HCT116 (cell line): ENCODE data around the gene KRT37. TPM values are rescaled to one million over a fixed set of nuclear protein-coding genes. Genes with fewer than 3 reads are reported as not detected.

Experiments
- ATAC-seq: fragments of 200-7000 bp; cut with Tn5 transposase; 2 replicates; pipeline ENCODE4 v1.9.1; 2020; ENCODE audit warnings: mild to moderate bottlenecking, moderate library complexity
- BruUV-seq: library from RNA; stranded (reverse); fragments of 400-500 nt; replicated peaks from 2 replicates; lab custom pipeline; 2021; lab: Mats Ljungman, UMichigan
- CTCF ChIA-PET: fragments of 300-600 bp; sonication (Branson Sonifier 250); formaldehyde crosslinking; loops from one replicate; lab custom pipeline; 2021; ENCODE audit warnings: antibody characterized with exemption; lab: Charles Lee
- POLR2A ChIA-PET: fragments of 300-600, 350-600 bp; sonication (Branson Sonifier 250); formaldehyde crosslinking; loops from one replicate; lab custom pipeline; 2021; ENCODE audit warnings: antibody characterized with exemption; lab: Charles Lee
- RAD21 ChIA-PET, 2 experiments: fragments of 300-600 bp; sonication (Branson Sonifier 250); formaldehyde crosslinking; loops; one replicate each; lab custom pipeline; 2023; ENCODE audit warnings: low total read pairs in 2 of 2; ENCODE audit not compliant: uncharacterized antibody in 2 of 2, unreplicated experiment in 2 of 2, low non-redundant PET in 1 of 2; lab: Charles Lee
- DNase-seq: peaks from one replicate; pipeline ENCODE4 v3.0.0-alpha.2; 2010; ENCODE audit warnings: low read depth, low spot score
- H2AFZ ChIP-seq: fragments of 200-600 bp; shearing (Covaris generic), sonication (generic); 2 replicates; pipeline ENCODE4 v1.6.1; 2017; ENCODE audit warnings: low read depth, mixed run types, mixed read lengths, antibody characterized with exemption, low read length; ENCODE audit not compliant: poor library complexity, severe bottlenecking
- H3K27ac ChIP-seq: 2 replicates; pipeline ENCODE4 v1.5.1; 2012; ENCODE audit warnings: low read depth, low read length
- H3K27me3 ChIP-seq: fragments of 200-600 bp; sonication (generic); 2 replicates; pipeline ENCODE4 v1.6.1; 2016; ENCODE audit warnings: mixed run types, low read length, mixed read lengths; ENCODE audit not compliant: insufficient read depth
- H3K36me3 ChIP-seq, 2 experiments: fragments of 200-500 bp in 1 of 2; fragments of 200-600 bp in 1 of 2; sonication (Bioruptor generic) in 1 of 2; sonication (generic) in 1 of 2; 2 replicates each; pipeline versions ENCODE4 v1.5.1 to v1.6.1; 2014 to 2016; ENCODE audit warnings: low read length in 2 of 2, inconsistent platforms in 1 of 2, mixed read lengths in 1 of 2, mixed run types in 1 of 2; ENCODE audit not compliant: insufficient read depth in 2 of 2, control insufficient read depth in 1 of 2
- H3K4me1 ChIP-seq, 2 experiments: fragments of 200-600 bp in 1 of 2; sonication (generic) in 1 of 2; 2 replicates each; pipeline versions ENCODE4 v1.5.1 to v1.6.1; 2012 to 2017; ENCODE audit warnings: low read length in 2 of 2, inconsistent platforms in 1 of 2, mild to moderate bottlenecking in 1 of 2, mixed read lengths in 1 of 2, mixed run types in 1 of 2, moderate library complexity in 1 of 2; ENCODE audit not compliant: insufficient read depth in 2 of 2, control insufficient read depth in 1 of 2
- H3K4me2 ChIP-seq: fragments of 200-600 bp; sonication (generic); 2 replicates; pipeline ENCODE4 v1.6.1; 2017; ENCODE audit warnings: mixed run types, low read length, mixed read lengths
- H3K4me3 ChIP-seq, 2 experiments: fragments of 200-600 bp in 1 of 2; sonication (generic) in 1 of 2; replicated peaks in 1 of 2; 2 replicates each; pipeline ENCODE4 v1.5.1; 2011 to 2016; ENCODE audit warnings: low read length in 2 of 2, control low read depth in 1 of 2, low read depth in 1 of 2, mild to moderate bottlenecking in 1 of 2, mixed read lengths in 1 of 2, mixed run types in 1 of 2
- H3K79me2 ChIP-seq: fragments of 200-600 bp; sonication (generic); 2 replicates; pipeline ENCODE4 v1.6.1; 2017; ENCODE audit warnings: mild to moderate bottlenecking, mixed run types, low read length, moderate library complexity, mixed read lengths; ENCODE audit not compliant: insufficient read depth
- H3K9ac ChIP-seq: fragments of 200-600 bp; sonication (generic); 2 replicates; pipeline ENCODE4 v1.6.1; 2016; ENCODE audit warnings: low read length, mixed read lengths
- H3K9me2 ChIP-seq: fragments of 200-600 bp; sonication (generic), shearing (Covaris generic); 2 replicates; pipeline ENCODE4 v1.6.1; 2017; ENCODE audit warnings: mixed run types, mild to moderate bottlenecking, moderate library complexity; ENCODE audit not compliant: insufficient read depth
- H3K9me3 ChIP-seq, 2 experiments: fragments of 200-500 bp in 1 of 2; fragments of 200-600 bp in 1 of 2; sonication (Bioruptor generic) in 1 of 2; sonication (generic) in 1 of 2; 2 replicates each; pipeline ENCODE4 v1.6.1; 2014 to 2017; ENCODE audit warnings: low read length in 2 of 2, mixed read lengths in 2 of 2, inconsistent platforms in 1 of 2, low read depth in 1 of 2, mild to moderate bottlenecking in 1 of 2, mixed run types in 1 of 2, moderate library complexity in 1 of 2; ENCODE audit not compliant: control insufficient read depth in 1 of 2, insufficient read depth in 1 of 2
- H4K20me1 ChIP-seq: fragments of 200-600 bp; sonication (generic), shearing (Covaris generic); 2 replicates; pipeline ENCODE4 v1.6.1; 2017; ENCODE audit warnings: mixed run types, mild to moderate bottlenecking, moderate library complexity; ENCODE audit not compliant: insufficient read depth
- CEBPB ChIP-seq: IDR thresholded peaks from 2 replicates; pipeline ENCODE4 v1.6.1; 2012; ENCODE audit warnings: low read depth
- EGR1 ChIP-seq: IDR thresholded peaks from 2 replicates; pipeline ENCODE4 v1.6.1; 2012; ENCODE audit warnings: low read depth
- ELF1 ChIP-seq: IDR thresholded peaks from 2 replicates; pipeline ENCODE4 v1.6.1; 2012; ENCODE audit warnings: low read depth, borderline replicate concordance
- EZH2 ChIP-seq: fragments of 200-600 bp; sonication (generic); IDR thresholded peaks from 2 replicates; pipeline ENCODE4 v1.6.1; 2017; ENCODE audit warnings: antibody characterized with exemption, mixed run types
- JUND ChIP-seq: IDR thresholded peaks from 2 replicates; pipeline ENCODE4 v1.6.1; 2012
- MAX ChIP-seq: IDR thresholded peaks from 2 replicates; pipeline ENCODE4 v1.6.1; 2012
- RAD21 ChIP-seq: IDR thresholded peaks from 2 replicates; pipeline ENCODE4 v1.6.1; 2012; ENCODE audit warnings: low read depth, mild to moderate bottlenecking
- TCF7L2 ChIP-seq: IDR thresholded peaks from 2 replicates; pipeline ENCODE4 v1.7.0; 2011; ENCODE audit warnings: borderline replicate concordance, inconsistent platforms; ENCODE audit not compliant: insufficient read depth, insufficient read length; ENCODE audit errors: extremely low read depth
- YY1 ChIP-seq: IDR thresholded peaks from 2 replicates; pipeline ENCODE4 v1.6.1; 2011; ENCODE audit warnings: low read length, low read depth, moderate library complexity, mild to moderate bottlenecking; ENCODE audit not compliant: insufficient replicate concordance; ENCODE audit errors: extremely low read depth
- ZBTB33 ChIP-seq: IDR thresholded peaks from 2 replicates; pipeline ENCODE4 v1.6.1; 2011; ENCODE audit warnings: mild to moderate bottlenecking, low read length, moderate library complexity; ENCODE audit not compliant: insufficient replicate concordance; ENCODE audit errors: extremely low read depth
- intact Hi-C: fragments of 100-400 bp; cut with micrococcal nuclease; formaldehyde crosslinking; loops from 2 replicates; pipeline ENCODE4 v1.10.0; 2022
- total RNA-seq: library from RNA; stranded (reverse); gene quantifications from one replicate; pipeline ENCODE4 v1.2.1, GENCODE V29; 2021; ENCODE audit not compliant: unreplicated experiment

Gene KRT37
- total RNA-seq, 1 experiment from 2014 or later: not detected

- DNase-seq (no peak), ATAC-seq (no peak)
- Histone ChIP-seq H4K20me1 (no peaks in the 10 kb centered on the region), H3K9ac (no peak overlapping the region), H3K4me2 (no peak overlapping the region), H2AFZ (no peak overlapping the region), H3K27me3 (no peaks in the 10 kb centered on the region), H3K27ac (no peak overlapping the region), H3K79me2 (no peaks in the 10 kb centered on the region), H3K36me3 (no peaks in the 10 kb centered on the region), H3K4me1 (peaks cover 15 to 26% of the 10 kb centered on the region in 2 experiments), H3K9me2 (no peaks in the 10 kb centered on the region), H3K9me3 (peaks cover 0 to under 1% of the 10 kb centered on the region in 2 experiments; a peak in 1 of 4 replicates), H3K4me3 (no peak overlapping the region)
- RAD21 ChIA-PET: no interaction called here
- CTCF ChIA-PET: no interaction called here
- no TSS peak for BruUV-seq
- intact Hi-C loops: no loop called here
- POLR2A ChIA-PET: no interaction called here
- no peak for TF ChIP-seq YY1
- TF ChIP-seq ZBTB33: no peak
- TF ChIP-seq MAX: no peak
- TF ChIP-seq ELF1: no peak
- no peak for TF ChIP-seq JUND
- TF ChIP-seq EGR1: no peak
- TF ChIP-seq TCF7L2: no peak
- TF ChIP-seq CEBPB: no peak
- no peak for TF ChIP-seq EZH2
- TF ChIP-seq RAD21: no peak
Measured at GRCh38 chr17:41462705-41463104, 38.3 kb upstream of the KRT37 start.
